HEK293T (cell line): Measurements from ENCODE around the gene ACADL.
"Not testable (repeated sequence)": the region's sequence is repeated elsewhere in the genome, so short reads cannot be mapped to it uniquely, and the experiment has no call there.

Source experiments
- CTCF ChIA-PET: fragments of 350-600 bp; formaldehyde crosslinking; extraction: SDS; loops from one replicate; lab custom pipeline; 2021; ENCODE audit warnings: antibody characterized with exemption, inconsistent platforms; lab: Yijun Ruan, JAX
- POLR2A ChIA-PET: fragments of 350-600 bp; formaldehyde crosslinking; extraction: SDS; loops from one replicate; lab custom pipeline; 2020; ENCODE audit warnings: antibody characterized with exemption, inconsistent platforms; lab: Yijun Ruan, JAX
- DNase-seq: peaks from one replicate; pipeline ENCODE4 v3.0.0; 2012; ENCODE audit warnings: mixed read lengths; ENCODE audit errors: extremely low spot score
- ARNT ChIP-seq: fragments of 450-650 bp; IDR thresholded peaks from 2 replicates; pipeline ENCODE4 v1.6.1; 2017; ENCODE audit warnings: mild to moderate bottlenecking
- BHLHE40 ChIP-seq: fragments of 450-650 bp; IDR thresholded peaks from 2 replicates; pipeline ENCODE4 v1.6.1; 2016; ENCODE audit warnings: mild to moderate bottlenecking, moderate library complexity, borderline replicate concordance
- CTBP1 ChIP-seq: fragments of 450-650 bp; IDR thresholded peaks from 2 replicates; pipeline ENCODE4 v1.6.1; 2016; ENCODE audit warnings: borderline replicate concordance
- ELF4 ChIP-seq: fragments of 450-650 bp; IDR thresholded peaks from 2 replicates; pipeline ENCODE4 v1.6.1; 2017; ENCODE audit warnings: antibody characterized with exemption
- FOXA1 ChIP-seq: fragments of 450-650 bp; IDR thresholded peaks from 2 replicates; pipeline ENCODE4 v1.6.1; 2016; ENCODE audit warnings: mild to moderate bottlenecking
- FOXK2 ChIP-seq: fragments of 450-650 bp; IDR thresholded peaks from 2 replicates; pipeline ENCODE4 v1.6.1; 2016; ENCODE audit warnings: mild to moderate bottlenecking
- FOXM1 ChIP-seq: fragments of 450-650 bp; IDR thresholded peaks from 2 replicates; pipeline ENCODE4 v1.6.1; 2017; ENCODE audit warnings: mild to moderate bottlenecking, borderline replicate concordance
- HDGF ChIP-seq: fragments of 450-650 bp; IDR thresholded peaks from 2 replicates; pipeline ENCODE4 v1.6.1; 2017; ENCODE audit warnings: antibody characterized with exemption, borderline replicate concordance
- L3MBTL2 ChIP-seq: fragments of 450-650 bp; conservative IDR thresholded peaks from 2 replicates; pipeline ENCODE4 v1.6.1; 2016; ENCODE audit warnings: mild to moderate bottlenecking
- LEF1 ChIP-seq: fragments of 450-650 bp; IDR thresholded peaks from 2 replicates; pipeline ENCODE4 v1.6.1; 2017; ENCODE audit warnings: mild to moderate bottlenecking, borderline replicate concordance
- NFRKB ChIP-seq: fragments of 450-650 bp; IDR thresholded peaks from 2 replicates; pipeline ENCODE4 v1.6.1; 2016; ENCODE audit warnings: mild to moderate bottlenecking, moderate library complexity
- PKNOX1 ChIP-seq: fragments of 450-650 bp; IDR thresholded peaks from 2 replicates; pipeline ENCODE4 v1.6.1; 2016
- SP1 ChIP-seq: fragments of 450-650 bp; IDR thresholded peaks from 2 replicates; pipeline ENCODE4 v1.6.1; 2017
- SUZ12 ChIP-seq: fragments of 450-650 bp; IDR thresholded peaks from 2 replicates; pipeline ENCODE4 v1.6.1; 2016; ENCODE audit warnings: mild to moderate bottlenecking
- TARDBP ChIP-seq: fragments of 450-650 bp; IDR thresholded peaks from 2 replicates; pipeline ENCODE4 v1.6.1; 2016
- ZNF384 ChIP-seq: fragments of 450-650 bp; IDR thresholded peaks from 2 replicates; pipeline ENCODE4 v1.6.1; 2016

The ACADL gene

GRCh38 chr2:210195101-210195852 is 30.0 kb downstream of the ACADL start:
- POLR2A ChIA-PET, result no interaction called here
- CTCF ChIA-PET, result no interaction called here
- no peak for TF ChIP-seq BHLHE40
- DNase-seq, result peak; percentile 30

GRCh38 chr2:210190345-210190744 is 34.9 kb downstream of the ACADL start:
- POLR2A ChIA-PET, result no interaction called here
- no peak for DNase-seq
- CTCF ChIA-PET, result no interaction called here
- TF ChIP-seq L3MBTL2, result no peak
- no peak for TF ChIP-seq LEF1
- TF ChIP-seq SP1, result no peak
- no peak for TF ChIP-seq FOXA1
- TF ChIP-seq FOXM1, result no peak
- TF ChIP-seq FOXK2, result no peak

- TF ChIP-seq HDGF, result no peak
- no peak for TF ChIP-seq PKNOX1
- TF ChIP-seq NFRKB, result no peak
- TF ChIP-seq SUZ12, result no peak
- TF ChIP-seq FOXA1, result no peak
- TF ChIP-seq FOXM1, result no peak
- TF ChIP-seq FOXK2, result no peak
- CTCF ChIA-PET, result no interaction called here
- POLR2A ChIA-PET, result interaction anchor here (1.5 kb wide), 1 partner anchor 19 kb away, joined by 4 read pairs; the partner anchor contains the start of gene KANSL1L
- no peak for DNase-seq
Observed at GRCh38 chr2:210189452-210190138, 35.7 kb downstream of the ACADL start.

GRCh38 chr2:210188755-210189154 is 36.5 kb downstream of the ACADL start:
- no peak for DNase-seq
- ChIA-PET POLR2A (interaction anchor here (1.5 kb wide), 1 partner anchor 18 kb away, joined by 4 read pairs; the partner anchor contains the start of gene KANSL1L), CTCF (no interaction called here)

GRCh38 chr2:210188190-210188589 is 37.1 kb downstream of the ACADL start:
- TF ChIP-seq ARNT (no peak), ZNF384 (no peak), FOXM1 (no peak), TARDBP (no peak), PKNOX1 (no peak), FOXK2 (no peak), ELF4 (no peak), FOXA1 (no peak), SUZ12 (no peak), NFRKB (no peak), BHLHE40 (no peak), L3MBTL2 (no peak), HDGF (no peak), SP1 (no peak), CTBP1 (no peak), LEF1 (no peak)
- ChIA-PET CTCF (no interaction called here), POLR2A (interaction anchor here (1.5 kb wide), 1 partner anchor 17 kb away, joined by 4 read pairs; the partner anchor contains the start of gene KANSL1L)
- DNase-seq, result no peak

More at GRCh38 chr2:210188755-210189154, 36.5 kb downstream of the ACADL start:
- TF ChIP-seq L3MBTL2 (no peak), SP1 (no peak), NFRKB (no peak), HDGF (no peak), SUZ12 (no peak), ELF4 (no peak), FOXM1 (no peak), ARNT (no peak), FOXK2 (no peak), LEF1 (no peak), CTBP1 (no peak), PKNOX1 (no peak), BHLHE40 (no peak), TARDBP (no peak)

GRCh38 chr2:210183936-210184335 is 41.3 kb downstream of the ACADL start:
- DNase-seq, POLR2A ChIA-PET, CTCF ChIA-PET: not testable (repeated sequence)

GRCh38 chr2:210181606-210182088 is 43.6 kb downstream of the ACADL start:
- POLR2A ChIA-PET, CTCF ChIA-PET, DNase-seq: not testable (repeated sequence)

GRCh38 chr2:210181033-210181605 is 44.1 kb downstream of the ACADL start:
- DNase-seq, CTCF ChIA-PET, POLR2A ChIA-PET: not testable (repeated sequence)
